GM18868 (cell line): ENCODE results near the gene KISS1R.

Source experiments
- ATAC-seq: cut with Tn5 transposase; IDR thresholded peaks from one replicate; pipeline ENCODE4 v1.9.1; 2021; ENCODE audit warnings: mild to moderate bottlenecking, moderate library complexity; ENCODE audit not compliant: unreplicated experiment

Gene KISS1R

GRCh38 chr19:934865-935479, 17.8 kb downstream of the KISS1R start:
- no peak for ATAC-seq

DNA sequence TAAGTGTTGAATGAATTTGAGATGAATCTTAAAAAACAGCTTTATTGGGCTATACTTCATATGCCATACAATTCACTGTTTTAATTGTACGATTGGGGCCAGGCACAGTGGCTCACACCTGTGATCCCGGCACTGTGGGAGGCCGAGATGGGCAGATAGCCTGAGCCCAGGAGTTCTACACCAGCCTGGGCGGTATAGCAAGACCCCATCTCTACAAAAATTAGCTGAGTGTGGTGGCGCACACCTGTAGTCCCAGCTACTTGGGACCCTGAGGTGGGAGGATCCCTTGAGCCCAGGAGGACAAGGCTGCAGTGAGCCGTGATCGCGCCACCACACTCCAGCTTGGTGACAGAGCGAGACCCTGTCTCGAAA, 19.0 kb downstream of the KISS1R start:
- ATAC-seq = no peak

DNA sequence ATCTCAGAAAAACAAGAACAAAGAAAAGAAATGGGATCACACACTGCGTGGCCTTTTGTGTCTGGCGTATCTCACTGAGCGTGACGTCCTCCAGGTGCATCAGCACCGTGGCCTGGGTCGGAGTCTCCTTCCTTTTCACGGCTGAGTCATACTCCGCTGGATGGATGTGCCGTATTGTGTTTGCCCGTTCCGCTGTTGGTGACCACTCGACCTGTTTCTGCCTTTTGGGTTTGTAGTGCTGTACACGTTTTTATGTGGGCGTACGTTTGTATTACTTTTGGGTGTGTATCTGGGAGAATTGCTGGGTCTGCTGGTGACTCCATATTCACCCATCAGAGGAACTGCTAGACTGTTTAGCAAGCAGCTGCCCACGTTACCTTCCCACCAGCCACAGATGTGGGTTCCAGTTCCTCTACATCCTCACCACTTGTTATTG, 20.1 kb downstream of the KISS1R start:
- no peak for ATAC-seq

DNA sequence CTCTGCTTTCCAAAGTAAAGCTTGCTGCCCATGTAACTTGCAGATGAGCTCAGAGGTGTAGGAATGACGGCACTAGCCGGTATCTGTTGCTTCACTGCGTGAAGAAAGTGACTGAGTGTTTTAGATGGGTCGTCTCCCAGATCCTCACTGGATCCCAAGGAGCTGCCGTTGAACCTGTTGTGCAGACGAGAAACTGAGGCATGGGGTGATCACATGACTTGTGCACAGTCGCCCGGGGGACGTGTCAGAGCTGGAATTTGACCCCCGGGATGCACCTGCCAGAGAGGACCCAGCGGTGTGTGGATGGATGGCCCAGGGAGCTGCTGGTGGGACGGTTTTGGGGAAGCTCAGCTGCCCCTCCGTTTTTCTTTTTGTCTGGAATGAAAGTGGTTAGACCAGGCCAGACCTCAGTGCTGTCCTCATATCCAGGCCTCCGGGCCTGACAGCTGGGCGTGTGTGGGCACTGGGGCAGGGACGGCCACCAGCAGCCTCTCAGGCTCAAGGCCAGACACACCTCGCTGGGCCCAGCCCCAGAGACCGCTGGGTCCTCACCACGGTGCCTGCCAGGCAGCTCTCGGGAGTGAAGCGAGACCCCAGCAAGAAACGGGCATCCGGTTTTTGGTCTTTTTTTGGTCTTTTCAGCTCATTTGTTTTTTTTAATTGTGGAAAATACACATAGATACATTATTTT, 21.2 kb downstream of the KISS1R start:
- ATAC-seq = no peak

DNA sequence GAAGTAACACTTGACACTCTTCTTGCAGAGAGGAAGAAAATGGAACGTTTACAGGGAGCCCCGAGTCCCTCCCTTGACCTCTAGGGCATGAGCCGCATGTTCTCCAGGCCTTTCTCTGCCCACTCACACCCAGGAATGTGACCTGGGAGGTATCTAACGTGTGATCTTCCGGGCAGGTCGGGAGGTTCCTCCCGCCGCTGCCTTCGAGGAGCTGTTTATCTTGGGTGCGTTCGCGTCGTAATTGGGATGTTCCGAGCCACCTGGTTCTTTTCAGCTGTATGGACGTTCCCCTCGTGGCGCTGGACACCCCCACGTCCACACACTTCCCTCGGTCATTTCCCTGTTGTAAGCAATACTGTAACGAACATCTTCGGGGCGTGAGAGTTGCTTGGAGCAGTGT, 22.3 kb downstream of the KISS1R start:
- no peak for ATAC-seq

DNA sequence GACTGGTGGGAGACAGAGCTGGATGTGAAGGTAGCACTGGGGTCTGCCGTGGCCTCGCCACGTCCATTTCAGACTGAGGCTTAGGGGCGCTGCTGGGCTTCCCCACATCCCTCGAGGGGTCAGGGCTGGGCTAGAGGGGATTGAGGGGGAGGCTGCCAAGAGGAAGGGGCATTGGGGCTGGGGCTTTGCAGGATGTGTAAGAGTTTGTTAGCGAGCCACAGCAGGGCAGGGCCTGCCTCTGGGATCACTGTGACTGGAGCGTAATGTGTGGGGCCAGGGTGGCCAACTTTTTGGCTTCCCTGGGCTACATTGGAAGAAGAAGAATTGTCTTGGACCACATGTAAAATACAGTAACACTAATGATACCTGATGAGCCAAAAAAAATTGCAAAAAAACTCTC, 22.8 kb downstream of the KISS1R start:
- ATAC-seq = no peak

DNA sequence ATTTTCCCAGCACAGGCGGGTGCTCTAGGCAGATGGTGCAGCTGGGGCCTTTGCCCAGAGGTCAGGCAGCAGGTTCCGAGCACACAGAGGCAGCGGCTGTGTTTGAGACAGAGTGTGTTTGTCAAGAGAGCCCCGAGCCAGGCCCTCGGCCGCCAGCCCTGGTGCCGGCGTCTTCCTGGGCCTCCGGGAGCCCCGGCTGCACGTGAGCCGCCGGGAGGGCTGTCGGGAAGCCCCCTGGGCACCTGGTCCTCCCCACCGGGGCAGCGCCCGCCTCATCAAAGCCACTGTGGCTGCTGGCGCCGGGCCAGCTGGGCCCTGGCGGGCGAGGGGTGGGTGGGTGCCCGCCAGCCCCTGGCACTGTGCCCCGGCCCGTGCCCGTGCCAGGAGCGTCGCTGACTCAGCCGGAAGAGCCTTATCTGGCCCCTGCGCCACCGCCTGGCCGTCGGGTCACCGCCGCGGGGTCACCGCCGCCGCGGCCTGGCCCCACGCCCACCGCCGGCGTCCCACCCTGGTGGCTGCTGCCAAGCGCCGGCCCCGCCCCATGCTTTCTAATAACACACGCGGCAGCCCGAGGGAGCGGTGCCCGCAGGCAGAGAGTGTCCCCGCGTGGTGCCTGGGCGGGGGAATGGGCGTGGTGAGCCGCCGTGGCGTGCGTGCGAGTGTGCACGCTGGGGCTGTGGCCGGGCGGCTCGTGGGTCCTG, 23.6 kb downstream of the KISS1R start:
- ATAC-seq = peak; percentile 54

- no peak for ATAC-seq
Observed at GRCh38 chr19:941292-942132, 24.4 kb downstream of the KISS1R start.

GRCh38 chr19:942133-942645, 25.1 kb downstream of the KISS1R start:
- no peak for ATAC-seq

DNA sequence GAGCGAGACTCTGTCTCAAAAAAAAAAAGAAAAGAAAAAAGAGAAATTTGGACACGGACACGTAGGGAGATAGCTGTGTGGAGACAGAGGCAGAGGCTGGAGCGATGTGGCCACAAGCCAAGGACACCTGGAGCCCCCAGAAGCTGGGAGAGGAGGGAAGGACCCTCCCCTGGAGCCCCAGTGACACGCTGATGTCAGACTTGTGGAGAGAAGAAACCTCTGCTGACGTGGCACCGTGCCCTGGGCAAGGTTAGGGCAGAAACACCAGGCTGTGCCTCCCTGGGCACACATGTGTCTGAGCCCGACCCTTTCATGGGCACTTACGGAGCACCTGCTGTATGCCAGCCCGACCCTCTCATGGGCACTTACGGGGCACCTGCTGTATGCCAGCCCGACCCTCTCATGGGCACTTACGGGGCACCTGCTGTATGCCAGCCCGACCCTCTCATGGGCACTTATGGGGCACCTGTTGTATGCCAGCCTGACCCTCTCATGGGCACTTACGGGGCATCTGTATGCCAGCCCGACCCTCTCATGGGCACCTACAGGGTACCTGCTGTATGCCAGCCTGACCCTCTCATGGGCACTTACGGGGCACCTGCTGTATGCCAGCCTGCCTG, 26.5 kb downstream of the KISS1R start:
- no peak for ATAC-seq

- ATAC-seq = no peak
Observed at GRCh38 chr19:944171-944567, 27.0 kb downstream of the KISS1R start.

DNA sequence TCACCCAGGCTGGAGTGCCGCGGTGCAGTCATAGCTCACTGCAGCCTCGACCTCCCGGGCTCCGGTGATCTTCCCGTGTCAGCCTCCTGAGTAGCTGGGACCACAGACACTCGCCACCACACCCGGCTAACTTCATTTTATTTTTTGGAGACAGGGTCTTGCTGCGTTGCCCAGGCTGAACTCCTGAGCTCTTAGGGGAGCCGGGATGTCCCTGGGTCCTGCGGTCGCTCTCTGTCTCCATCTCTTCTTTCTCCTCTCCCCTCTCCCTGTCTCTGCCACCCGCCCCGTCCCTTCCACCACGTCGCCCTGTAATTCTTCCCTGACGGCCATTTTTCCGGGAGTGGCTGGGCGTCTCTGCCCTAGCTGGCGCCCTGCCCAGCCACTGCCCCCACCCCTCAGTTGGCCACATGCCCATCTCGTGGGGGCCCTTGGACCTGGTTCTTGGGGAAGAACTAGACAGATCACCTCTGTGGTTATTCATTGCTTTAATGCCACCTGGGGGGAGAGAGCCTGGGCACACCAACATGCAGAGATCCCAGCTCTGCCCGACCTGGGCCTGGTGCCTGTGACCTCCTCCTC, 27.6 kb downstream of the KISS1R start:
- no peak for ATAC-seq

DNA sequence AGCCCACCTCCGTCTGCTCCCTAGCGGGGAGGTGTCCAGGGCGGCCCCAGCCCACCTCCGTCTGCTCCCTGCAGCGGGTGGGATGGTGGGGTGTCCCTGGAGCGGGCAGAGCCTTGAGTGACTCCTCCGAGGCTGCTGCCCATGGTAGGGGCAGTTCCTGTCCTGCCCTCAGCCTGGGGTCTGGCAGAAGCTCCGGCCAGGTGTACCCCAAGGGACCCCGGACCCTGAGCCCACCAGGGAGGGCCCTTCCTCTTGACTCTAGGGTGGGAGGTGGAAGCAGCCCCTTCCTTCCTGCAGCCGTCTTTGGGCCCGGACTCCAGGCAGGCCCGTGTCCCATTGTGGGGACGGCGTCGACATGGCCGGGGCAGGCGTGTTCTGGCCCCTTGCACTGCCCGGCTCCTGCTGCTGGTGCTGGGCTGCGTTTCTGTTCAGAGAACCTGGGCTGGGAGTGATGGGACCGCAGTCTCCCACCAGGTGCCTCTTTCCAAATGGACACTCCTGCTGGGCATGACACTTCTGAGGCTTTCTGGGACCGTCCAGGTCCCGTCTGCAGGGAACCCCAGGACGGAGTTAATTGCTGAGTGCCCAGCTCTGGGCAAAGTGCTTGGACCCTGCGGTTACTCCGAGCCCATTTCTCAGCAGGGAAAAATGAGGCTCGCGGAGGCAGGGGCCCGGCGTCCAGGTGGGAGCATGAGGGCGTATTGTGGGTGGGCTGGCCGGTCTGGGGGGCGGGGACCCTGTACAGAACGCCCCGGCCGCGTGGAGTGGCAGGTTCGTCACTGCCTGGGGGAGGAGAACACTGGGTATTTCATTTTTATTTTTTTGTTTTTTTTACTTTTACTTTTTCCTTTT, 28.5 kb downstream of the KISS1R start:
- no peak for ATAC-seq

DNA sequence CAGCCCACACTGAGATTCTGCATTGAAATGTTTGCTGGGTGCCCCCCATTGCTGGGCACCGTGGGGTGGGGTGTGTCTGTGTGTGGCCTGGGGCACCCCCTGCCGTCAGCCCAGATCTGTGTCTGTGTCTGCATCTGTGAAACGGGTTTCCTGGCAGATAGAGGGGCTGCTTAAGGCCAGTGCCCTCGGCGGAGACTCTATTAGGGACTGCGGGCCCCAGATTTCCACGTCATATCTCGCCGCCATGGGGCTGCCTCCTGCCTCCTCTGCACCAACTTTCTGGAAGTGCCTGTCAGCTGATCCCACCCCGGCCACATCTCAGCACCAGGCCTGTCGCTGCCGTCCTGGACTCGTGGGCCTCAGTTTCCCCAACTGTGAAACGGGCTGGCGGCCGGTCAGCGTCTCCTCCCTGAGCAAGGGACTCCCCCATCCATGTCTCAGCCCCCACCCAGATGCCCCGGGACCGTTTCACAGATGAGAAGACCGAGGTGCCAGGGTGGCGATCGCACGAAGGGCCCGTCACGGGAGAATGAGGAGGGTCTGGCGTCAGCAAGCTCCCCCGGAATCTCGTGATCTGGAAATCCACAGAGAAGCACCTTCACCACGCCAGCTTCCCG, 30.1 kb downstream of the KISS1R start:
- peak; percentile 14 for ATAC-seq

DNA sequence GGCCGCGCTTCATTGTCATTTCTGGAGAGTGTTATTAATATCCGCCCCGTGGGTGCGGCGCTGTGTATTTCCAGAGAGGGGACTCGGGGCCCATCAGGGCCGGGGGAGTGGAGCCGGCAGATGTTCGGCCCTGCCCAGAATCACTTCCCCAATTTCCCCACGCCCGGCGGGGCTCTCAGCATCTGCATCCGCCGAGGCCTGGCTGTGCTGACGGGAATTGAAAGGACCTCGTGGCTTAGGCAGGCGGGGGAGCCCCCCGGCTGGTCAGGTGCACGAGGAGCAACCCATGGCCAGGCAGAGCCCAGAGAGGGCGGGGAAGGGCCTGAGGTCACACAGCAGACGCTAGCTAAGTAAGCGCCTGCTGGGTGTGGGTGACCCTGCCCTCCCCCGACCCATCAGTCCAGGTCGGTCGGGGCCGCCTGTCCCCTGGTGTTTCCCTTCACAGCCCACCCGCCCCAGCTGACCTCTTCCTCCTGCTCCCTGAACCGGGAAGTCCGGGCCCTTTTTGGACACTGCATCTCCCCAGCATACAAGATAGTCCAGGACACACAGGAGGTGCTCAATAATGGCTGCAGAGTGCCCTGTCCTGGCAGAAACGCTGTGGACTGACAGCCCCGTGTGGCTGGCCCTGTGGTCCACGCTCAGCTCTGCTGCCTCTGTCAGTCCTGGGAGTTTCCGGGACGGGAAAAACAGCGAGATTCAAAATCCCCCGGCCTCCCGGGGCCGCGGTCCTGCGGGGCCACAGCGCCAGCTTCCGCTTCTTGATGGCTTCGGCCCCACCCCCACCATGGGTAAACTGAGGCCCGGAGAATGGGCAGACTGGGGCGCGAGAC, 30.8 kb downstream of the KISS1R start:
- ATAC-seq = peak; percentile 65

GRCh38 chr19:948842-949496, 31.8 kb downstream of the KISS1R start:
- ATAC-seq = no peak

DNA sequence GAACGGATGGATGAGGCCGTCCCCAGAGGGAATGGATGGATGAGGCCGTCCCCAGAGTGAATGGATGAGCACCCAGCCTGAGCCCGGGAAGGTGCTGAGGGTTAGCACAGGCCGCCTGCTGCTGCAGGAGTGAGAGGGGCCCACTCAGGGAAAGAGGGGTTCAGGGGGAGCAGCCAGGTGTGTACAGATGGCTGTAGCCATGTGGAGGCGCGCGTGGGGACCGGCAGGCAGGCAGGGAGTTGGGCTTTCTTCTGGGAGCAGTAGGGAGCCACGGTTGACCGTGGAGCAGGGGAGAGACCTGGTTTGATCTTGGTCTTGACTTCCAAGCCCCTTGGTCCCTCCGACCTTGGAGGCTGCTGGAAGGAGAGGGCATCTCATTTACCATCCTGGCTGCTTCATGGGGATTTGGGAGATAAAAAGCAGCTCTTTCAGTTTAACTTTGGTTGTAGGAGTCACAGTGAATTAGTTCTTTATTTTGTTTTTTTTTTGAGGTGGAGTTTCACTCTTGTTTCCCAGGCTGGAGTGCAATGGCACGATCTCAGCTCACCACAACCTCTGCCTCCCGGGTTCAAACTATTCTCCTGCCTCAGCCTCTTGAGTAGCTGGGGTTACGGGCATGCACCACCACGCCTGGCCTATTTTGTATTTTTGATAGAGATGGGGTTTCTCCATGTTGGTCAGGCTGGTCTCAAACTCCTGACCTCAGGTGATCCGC, 33.4 kb downstream of the KISS1R start:
- no peak for ATAC-seq
